Chondrocyte (in vitro differentiated cells): ENCODE measurements around the gene GALNT13. TPM values are rescaled to one million over a fixed set of nuclear protein-coding genes. Genes with fewer than 3 reads are reported as not detected.

Source experiments
- DNase-seq: peaks from one replicate; pipeline ENCODE4 v3.0.0; 2021; ENCODE audit warnings: mixed read lengths, low spot score
- H3K27ac Mint-ChIP-seq: one replicate; pipeline ENCODE4 v1.8.0; 2021; ENCODE audit warnings: mild to moderate bottlenecking, moderate library complexity, mixed read lengths; ENCODE audit not compliant: unreplicated experiment
- H3K27me3 Mint-ChIP-seq: 2 replicates; pipeline ENCODE4 v1.8.0; 2021; ENCODE audit warnings: low read depth, mixed read lengths
- H3K36me3 Mint-ChIP-seq: 2 replicates; pipeline ENCODE4 v1.8.0; 2021; ENCODE audit warnings: low read depth, mixed read lengths
- H3K4me1 Mint-ChIP-seq: 2 replicates; pipeline ENCODE4 v1.8.0; 2021; ENCODE audit warnings: low read depth, mild to moderate bottlenecking, mixed read lengths
- H3K4me3 Mint-ChIP-seq: one replicate; pipeline ENCODE4 v1.8.0; 2021; ENCODE audit warnings: mild to moderate bottlenecking, moderate library complexity, mixed read lengths; ENCODE audit not compliant: unreplicated experiment
- H3K9me3 Mint-ChIP-seq: 2 replicates; pipeline ENCODE4 v1.8.0; 2021; ENCODE audit warnings: low read depth, mixed read lengths
- CTCF ChIP-seq: fragments of 200-600 bp; sonication (generic); IDR thresholded peaks from 2 replicates; pipeline ENCODE4 v1.5.0; 2021; ENCODE audit warnings: antibody characterized with exemption, mild to moderate bottlenecking, moderate library complexity
- total RNA-seq: library from RNA; stranded (reverse); gene quantifications from 3 replicates; pipeline ENCODE4 v1.2.1, GENCODE V29; 2021

The GALNT13 gene
- total RNA-seq, 1 donor from 2014 or later, result not detected

GRCh38 chr2:154446324-154446723, 574.6 kb downstream of the GALNT13 start:
- no peak for DNase-seq
- TF ChIP-seq CTCF, result no peak
- H3K4me1 Mint-ChIP-seq, result no peaks in the 10 kb centered on the region
- no peak overlapping the region for H3K27ac Mint-ChIP-seq
- H3K36me3 Mint-ChIP-seq, result no peaks in the 10 kb centered on the region
- peaks cover 2% of the 10 kb centered on the region for H3K27me3 Mint-ChIP-seq
- H3K4me3 Mint-ChIP-seq, result no peak overlapping the region
- H3K9me3 Mint-ChIP-seq, result no peaks in the 10 kb centered on the region

GRCh38 chr2:154447727-154448418, 576.2 kb downstream of the GALNT13 start:
- Mint-ChIP-seq H3K4me3 (no peak overlapping the region), H3K9me3 (no peaks in the 10 kb centered on the region), H3K27me3 (peaks cover 2% of the 10 kb centered on the region), H3K27ac (no peak overlapping the region), H3K36me3 (no peaks in the 10 kb centered on the region), H3K4me1 (no peaks in the 10 kb centered on the region)
- no peak for TF ChIP-seq CTCF
- DNase-seq, result no peak

GRCh38 chr2:154449951-154450658, 578.4 kb downstream of the GALNT13 start:
- no peak for DNase-seq
- H3K9me3 Mint-ChIP-seq, result no peaks in the 10 kb centered on the region
- H3K27ac Mint-ChIP-seq, result no peak overlapping the region
- H3K4me1 Mint-ChIP-seq, result peaks cover 4% of the 10 kb centered on the region
- H3K36me3 Mint-ChIP-seq, result no peaks in the 10 kb centered on the region
- H3K27me3 Mint-ChIP-seq, result peaks cover 2% of the 10 kb centered on the region
- no peak for TF ChIP-seq CTCF
- H3K4me3 Mint-ChIP-seq, result no peak overlapping the region

- no peak for TF ChIP-seq CTCF
- H3K27me3 Mint-ChIP-seq, result peaks cover 2% of the 10 kb centered on the region
- H3K27ac Mint-ChIP-seq, result no peak overlapping the region
- no peak for DNase-seq
- H3K4me1 Mint-ChIP-seq, result peaks cover 14% of the 10 kb centered on the region
- no peak overlapping the region for H3K4me3 Mint-ChIP-seq
- H3K36me3 Mint-ChIP-seq, result no peaks in the 10 kb centered on the region
- no peaks in the 10 kb centered on the region for H3K9me3 Mint-ChIP-seq
Observed at GRCh38 chr2:154452471-154452870, 580.7 kb downstream of the GALNT13 start.

- H3K27me3 Mint-ChIP-seq, result peaks cover 4% of the 10 kb centered on the region
Observed at GRCh38 chr2:154452906-154453493, 581.3 kb downstream of the GALNT13 start.

More at GRCh38 chr2:154452906-154453493, 581.3 kb downstream of the GALNT13 start:
- peaks cover 14% of the 10 kb centered on the region for H3K4me1 Mint-ChIP-seq
- TF ChIP-seq CTCF, result peak; percentile 73
- no peak overlapping the region for H3K4me3 Mint-ChIP-seq
- no peak for DNase-seq
- H3K9me3 Mint-ChIP-seq, result no peaks in the 10 kb centered on the region
- H3K27ac Mint-ChIP-seq, result no peak overlapping the region
- no peaks in the 10 kb centered on the region for H3K36me3 Mint-ChIP-seq
